Measurements from ENCODE around the gene FAM184A. TPM values are rescaled to one million over a fixed set of nuclear protein-coding genes. Genes with fewer than 3 reads are reported as not detected.

The FAM184A gene
- total RNA-seq, 2 experiments from 2014 or later, result 13.5 to 14.0 TPM

GRCh38 chr6:118939683-118940082, 138.8 kb downstream of the FAM184A start:
- no peaks in the 10 kb centered on the region for H3K27me3 Mint-ChIP-seq (ENCODE audit: low read depth)
- no peak overlapping the region for H3K4me3 Mint-ChIP-seq
- DNase-seq, result no peak
- peaks cover 30% of the 10 kb centered on the region for H3K36me3 Mint-ChIP-seq (ENCODE audit: low read depth)
- peaks cover 24% of the 10 kb centered on the region for H3K9me3 Mint-ChIP-seq
- H3K27ac Mint-ChIP-seq, result no peak overlapping the region
- peaks cover 12% of the 10 kb centered on the region for H3K4me1 Mint-ChIP-seq (ENCODE audit: low read depth)
- CTCF ChIA-PET, result interaction anchor here (1.0 kb wide), 1 partner anchor 190 kb away, joined by 3 read pairs; no protein-coding TSS in a partner anchor
- intact Hi-C loops (cut with micrococcal nuclease), result no loop called here

- CTCF ChIA-PET, result no interaction called here
- DNase-seq, result no peak
- intact Hi-C loops (cut with micrococcal nuclease), result loop anchor here (1.0 to 2.0 kb wide), 5 partner anchors 91 to 1261 kb away; partner anchors contain the start of genes CEP85L and NUS1
- H3K4me1 Mint-ChIP-seq (ENCODE audit: low read depth), result peaks cover 29% of the 10 kb centered on the region
- H3K36me3 Mint-ChIP-seq (ENCODE audit: low read depth), result peaks cover 28% of the 10 kb centered on the region
- H3K27ac Mint-ChIP-seq, result no peak overlapping the region
- no peaks in the 10 kb centered on the region for H3K27me3 Mint-ChIP-seq (ENCODE audit: low read depth)
- peaks cover 6% of the 10 kb centered on the region for H3K9me3 Mint-ChIP-seq
- no peak overlapping the region for H3K4me3 Mint-ChIP-seq
Measured at GRCh38 chr6:118935978-118936703, 142.3 kb downstream of the FAM184A start.

GRCh38 chr6:118935331-118935668, 143.2 kb downstream of the FAM184A start:
- peak overlapping the region; percentile 90 for H3K27ac Mint-ChIP-seq
- peak overlapping the region; percentile 87 for H3K4me3 Mint-ChIP-seq
- CTCF ChIA-PET, result no interaction called here
- intact Hi-C loops (cut with micrococcal nuclease), result loop anchor here (1.0 to 2.0 kb wide), 5 partner anchors 90 to 1260 kb away; partner anchors contain the start of genes CEP85L and NUS1
- H3K4me1 Mint-ChIP-seq (ENCODE audit: low read depth), result peaks cover 29% of the 10 kb centered on the region
- peaks cover 6% of the 10 kb centered on the region for H3K9me3 Mint-ChIP-seq
- no peaks in the 10 kb centered on the region for H3K27me3 Mint-ChIP-seq (ENCODE audit: low read depth)
- peaks cover 34% of the 10 kb centered on the region for H3K36me3 Mint-ChIP-seq (ENCODE audit: low read depth)
- DNase-seq, result no peak

GRCh38 chr6:118934461-118935330, 143.8 kb downstream of the FAM184A start, which contains the start of gene MCM9:
Gene MCM9 (minus strand): TSS chr6:118935159. CDS start chr6:118931723, 3,436 bp downstream.
- DNase-seq, result peak; percentile 89
- H3K4me1 Mint-ChIP-seq (ENCODE audit: low read depth), result peaks cover 29% of the 10 kb centered on the region
- H3K27me3 Mint-ChIP-seq (ENCODE audit: low read depth), result no peaks in the 10 kb centered on the region
- peak within 1 kb of the TSS; percentile 87 for H3K4me3 Mint-ChIP-seq
- peaks cover 34% of the 10 kb centered on the region for H3K36me3 Mint-ChIP-seq (ENCODE audit: low read depth)
- H3K9me3 Mint-ChIP-seq, result peaks cover 6% of the 10 kb centered on the region
- H3K27ac Mint-ChIP-seq, result peak within 1 kb of the TSS; percentile 90
- intact Hi-C loops (cut with micrococcal nuclease), result loop anchor here (1.0 to 2.0 kb wide), 8 partner anchors 40 to 1260 kb away; partner anchors contain the start of genes ASF1A, CEP85L and NUS1
- CTCF ChIA-PET, result no interaction called here

- CTCF ChIA-PET, result no interaction called here
- Mint-ChIP-seq H3K27ac (peak overlapping the region; percentile 78), H3K4me3 (peak overlapping the region; percentile 87), H3K27me3 (ENCODE audit: low read depth) (no peaks in the 10 kb centered on the region), H3K4me1 (ENCODE audit: low read depth) (peaks cover 29% of the 10 kb centered on the region), H3K9me3 (peaks cover 6% of the 10 kb centered on the region), H3K36me3 (ENCODE audit: low read depth) (peaks cover 29% of the 10 kb centered on the region)
- intact Hi-C loops (cut with micrococcal nuclease), result loop anchor here (1.0 to 2.0 kb wide), 5 partner anchors 40 to 1259 kb away; partner anchors contain the start of genes ASF1A, CEP85L and NUS1
- DNase-seq, result no peak
Measured at GRCh38 chr6:118933855-118934460, 144.5 kb downstream of the FAM184A start.

GRCh38 chr6:118932421-118932820, 146.0 kb downstream of the FAM184A start:
- H3K4me3 Mint-ChIP-seq, result no peak overlapping the region

GRCh38 chr6:118931436-118931835, 147.0 kb downstream of the FAM184A start:
- Mint-ChIP-seq H3K27ac (no peak overlapping the region), H3K9me3 (no peaks in the 10 kb centered on the region), H3K4me1 (ENCODE audit: low read depth) (peaks cover 31% of the 10 kb centered on the region), H3K36me3 (ENCODE audit: low read depth) (peaks cover 23% of the 10 kb centered on the region), H3K4me3 (no peak overlapping the region), H3K27me3 (ENCODE audit: low read depth) (no peaks in the 10 kb centered on the region)
- no peak for DNase-seq
- CTCF ChIA-PET, result no interaction called here
- intact Hi-C loops (cut with micrococcal nuclease), result no loop called here

More at GRCh38 chr6:118932421-118932820, 146.0 kb downstream of the FAM184A start:
- no peak overlapping the region for H3K27ac Mint-ChIP-seq
- no peaks in the 10 kb centered on the region for H3K27me3 Mint-ChIP-seq (ENCODE audit: low read depth)
- peaks cover 33% of the 10 kb centered on the region for H3K4me1 Mint-ChIP-seq (ENCODE audit: low read depth)
- peaks cover under 1% of the 10 kb centered on the region for H3K9me3 Mint-ChIP-seq
- no peak for DNase-seq
- peaks cover 23% of the 10 kb centered on the region for H3K36me3 Mint-ChIP-seq (ENCODE audit: low read depth)
- intact Hi-C loops (cut with micrococcal nuclease), result no loop called here
- CTCF ChIA-PET, result no interaction called here

GRCh38 chr6:118930680-118931079, 147.8 kb downstream of the FAM184A start:
- CTCF ChIA-PET, result interaction anchor here (0.6 kb wide), 1 partner anchor 9 kb away, joined by 3 read pairs; no protein-coding TSS in a partner anchor
- Mint-ChIP-seq H3K4me1 (ENCODE audit: low read depth) (peaks cover 26% of the 10 kb centered on the region), H3K9me3 (no peaks in the 10 kb centered on the region), H3K27ac (no peak overlapping the region), H3K27me3 (ENCODE audit: low read depth) (no peaks in the 10 kb centered on the region), H3K36me3 (ENCODE audit: low read depth) (peaks cover 26% of the 10 kb centered on the region), H3K4me3 (no peak overlapping the region)
- intact Hi-C loops (cut with micrococcal nuclease), result no loop called here
- DNase-seq, result no peak

GRCh38 chr6:118923035-118923434, 155.4 kb downstream of the FAM184A start:
- DNase-seq, result no peak
- H3K27me3 Mint-ChIP-seq (ENCODE audit: low read depth), result no peaks in the 10 kb centered on the region
- no peaks in the 10 kb centered on the region for H3K9me3 Mint-ChIP-seq
- intact Hi-C loops (cut with micrococcal nuclease), result no loop called here
- H3K36me3 Mint-ChIP-seq (ENCODE audit: low read depth), result peaks cover 39% of the 10 kb centered on the region
- CTCF ChIA-PET, result interaction anchor here (1.1 kb wide), 1 partner anchor 14 kb away, joined by 3 read pairs; no protein-coding TSS in a partner anchor
- no peak overlapping the region for H3K4me3 Mint-ChIP-seq
- no peak overlapping the region for H3K27ac Mint-ChIP-seq
- peaks cover 4% of the 10 kb centered on the region for H3K4me1 Mint-ChIP-seq (ENCODE audit: low read depth)

GRCh38 chr6:118921084-118921483, 157.4 kb downstream of the FAM184A start:
- DNase-seq, result no peak
- H3K4me3 Mint-ChIP-seq, result no peak overlapping the region
- CTCF ChIA-PET, result no interaction called here
- H3K27ac Mint-ChIP-seq, result no peak overlapping the region
- intact Hi-C loops (cut with micrococcal nuclease), result no loop called here
- no peaks in the 10 kb centered on the region for H3K9me3 Mint-ChIP-seq
- no peaks in the 10 kb centered on the region for H3K4me1 Mint-ChIP-seq (ENCODE audit: low read depth)
- H3K36me3 Mint-ChIP-seq (ENCODE audit: low read depth), result peaks cover 33% of the 10 kb centered on the region
- no peaks in the 10 kb centered on the region for H3K27me3 Mint-ChIP-seq (ENCODE audit: low read depth)

- no peaks in the 10 kb centered on the region for H3K9me3 Mint-ChIP-seq
Measured at GRCh38 chr6:118918329-118918725, 160.1 kb downstream of the FAM184A start.

More at GRCh38 chr6:118918329-118918725, 160.1 kb downstream of the FAM184A start:
- no peak for DNase-seq
- Mint-ChIP-seq H3K27me3 (ENCODE audit: low read depth) (no peaks in the 10 kb centered on the region), H3K27ac (no peak overlapping the region), H3K4me3 (no peak overlapping the region), H3K36me3 (ENCODE audit: low read depth) (peaks cover 36% of the 10 kb centered on the region), H3K4me1 (ENCODE audit: low read depth) (peaks cover 6% of the 10 kb centered on the region)
- CTCF ChIA-PET, result no interaction called here
- intact Hi-C loops (cut with micrococcal nuclease), result no loop called here

All from activated naive CD4-positive, alpha-beta T cell treated with anti-CD3 and anti-CD28 coated beads for 36 hours (primary cell).